GM12875 (cell line): ENCODE measurements around the gene GTSE1.

Source experiments
- H3K4me3 ChIP-seq: one replicate; pipeline ENCODE4 v1.5.1; 2011; ENCODE audit warnings: low read depth, low read length, control low read depth
- TF ChIP-seq, protein P1 (sequence below): IDR thresholded peaks from 2 replicates; pipeline ENCODE4 v1.5.1; 2011; ENCODE audit warnings: low read depth, mild to moderate bottlenecking, control low read depth, inconsistent platforms, low read length, moderate library complexity, borderline replicate concordance; ENCODE audit not compliant: insufficient read depth

Gene GTSE1, protein sequence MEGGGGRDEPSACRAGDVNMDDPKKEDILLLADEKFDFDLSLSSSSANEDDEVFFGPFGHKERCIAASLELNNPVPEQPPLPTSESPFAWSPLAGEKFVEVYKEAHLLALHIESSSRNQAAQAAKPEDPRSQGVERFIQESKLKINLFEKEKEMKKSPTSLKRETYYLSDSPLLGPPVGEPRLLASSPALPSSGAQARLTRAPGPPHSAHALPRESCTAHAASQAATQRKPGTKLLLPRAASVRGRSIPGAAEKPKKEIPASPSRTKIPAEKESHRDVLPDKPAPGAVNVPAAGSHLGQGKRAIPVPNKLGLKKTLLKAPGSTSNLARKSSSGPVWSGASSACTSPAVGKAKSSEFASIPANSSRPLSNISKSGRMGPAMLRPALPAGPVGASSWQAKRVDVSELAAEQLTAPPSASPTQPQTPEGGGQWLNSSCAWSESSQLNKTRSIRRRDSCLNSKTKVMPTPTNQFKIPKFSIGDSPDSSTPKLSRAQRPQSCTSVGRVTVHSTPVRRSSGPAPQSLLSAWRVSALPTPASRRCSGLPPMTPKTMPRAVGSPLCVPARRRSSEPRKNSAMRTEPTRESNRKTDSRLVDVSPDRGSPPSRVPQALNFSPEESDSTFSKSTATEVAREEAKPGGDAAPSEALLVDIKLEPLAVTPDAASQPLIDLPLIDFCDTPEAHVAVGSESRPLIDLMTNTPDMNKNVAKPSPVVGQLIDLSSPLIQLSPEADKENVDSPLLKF

GRCh38 chr22:46296257-46297150, at the start of gene GTSE1:
Gene GTSE1, plus strand, starts transcription at chr22:46296870. Its CDS starts 531 bp downstream, at chr22:46297401.
- H3K4me3 ChIP-seq, result peak within 1 kb of the TSS; percentile 91
- TF ChIP-seq, protein P1, sequence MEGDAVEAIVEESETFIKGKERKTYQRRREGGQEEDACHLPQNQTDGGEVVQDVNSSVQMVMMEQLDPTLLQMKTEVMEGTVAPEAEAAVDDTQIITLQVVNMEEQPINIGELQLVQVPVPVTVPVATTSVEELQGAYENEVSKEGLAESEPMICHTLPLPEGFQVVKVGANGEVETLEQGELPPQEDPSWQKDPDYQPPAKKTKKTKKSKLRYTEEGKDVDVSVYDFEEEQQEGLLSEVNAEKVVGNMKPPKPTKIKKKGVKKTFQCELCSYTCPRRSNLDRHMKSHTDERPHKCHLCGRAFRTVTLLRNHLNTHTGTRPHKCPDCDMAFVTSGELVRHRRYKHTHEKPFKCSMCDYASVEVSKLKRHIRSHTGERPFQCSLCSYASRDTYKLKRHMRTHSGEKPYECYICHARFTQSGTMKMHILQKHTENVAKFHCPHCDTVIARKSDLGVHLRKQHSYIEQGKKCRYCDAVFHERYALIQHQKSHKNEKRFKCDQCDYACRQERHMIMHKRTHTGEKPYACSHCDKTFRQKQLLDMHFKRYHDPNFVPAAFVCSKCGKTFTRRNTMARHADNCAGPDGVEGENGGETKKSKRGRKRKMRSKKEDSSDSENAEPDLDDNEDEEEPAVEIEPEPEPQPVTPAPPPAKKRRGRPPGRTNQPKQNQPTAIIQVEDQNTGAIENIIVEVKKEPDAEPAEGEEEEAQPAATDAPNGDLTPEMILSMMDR, result no peak

GRCh38 chr22:46247443-46247975, 49.2 kb upstream of the GTSE1 start:
- H3K4me3 ChIP-seq, result no peak overlapping the region
- TF ChIP-seq, protein P1, result no peak

GRCh38 chr22:46250035-46250782, 46.5 kb upstream of the GTSE1 start, which contains the start of gene CDPF1:
Gene CDPF1, minus strand, starts transcription at chr22:46250293. Its CDS starts 2,009 bp downstream, at chr22:46248284.
- TF ChIP-seq, protein P1, result no peak
- peak within 1 kb of the TSS; percentile 91 for H3K4me3 ChIP-seq

GRCh38 chr22:46250783-46251125, 45.9 kb upstream of the GTSE1 start:
- H3K4me3 ChIP-seq, result peak overlapping the region; percentile 91
- TF ChIP-seq, protein P1, result no peak

DNA sequence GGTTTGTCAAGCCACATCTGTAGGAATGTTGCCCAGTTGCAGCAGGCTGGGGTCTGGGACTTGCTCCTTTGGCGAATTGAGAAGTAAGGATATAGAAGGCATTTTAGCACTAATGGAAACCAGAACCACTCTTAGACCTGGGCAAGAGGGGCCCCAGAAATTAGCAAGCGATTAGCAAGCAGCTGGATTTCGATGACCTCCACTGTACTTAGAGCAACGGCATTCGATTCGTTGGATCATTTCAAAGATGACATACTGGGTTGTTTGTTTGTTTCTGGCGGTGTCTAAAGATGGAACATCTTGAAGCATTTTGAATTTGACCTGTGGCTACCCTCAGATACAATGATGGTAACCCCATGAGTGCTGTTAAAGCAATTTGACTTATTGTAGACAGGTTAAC, 45.4 kb upstream of the GTSE1 start:
- TF ChIP-seq, protein P1, result no peak
- peak overlapping the region; percentile 91 for H3K4me3 ChIP-seq

- H3K4me3 ChIP-seq, result no peak overlapping the region
These were observed 44.8 kb upstream of the GTSE1 start for GRCh38 chr22:46251816-46252380.

More at GRCh38 chr22:46251816-46252380, 44.8 kb upstream of the GTSE1 start:
- TF ChIP-seq, protein P1, result no peak
